Measurements from ENCODE around the gene FAM78A.

DNA sequence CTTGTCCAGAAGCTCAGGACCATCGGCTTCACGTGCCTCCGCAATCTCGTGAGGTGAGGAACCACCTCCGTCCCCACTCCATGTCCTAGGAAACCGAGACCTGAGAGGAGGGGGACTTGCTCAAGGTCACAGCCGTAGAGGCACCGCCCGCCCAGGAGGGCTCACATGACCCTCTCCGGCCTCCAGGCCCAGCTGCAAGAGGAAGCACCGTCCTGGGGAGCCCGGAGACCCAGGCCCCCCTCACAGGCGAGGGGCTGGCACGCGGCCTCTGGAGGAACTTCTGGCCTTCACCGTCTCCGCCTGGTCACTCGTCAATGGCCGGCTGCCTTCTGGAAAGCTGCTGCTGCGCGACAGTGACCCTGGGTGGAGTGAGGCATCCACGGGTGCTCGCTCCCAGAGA, 24.2 kb downstream of the FAM78A start:
- TF ChIP-seq EZH2 (optimal IDR thresholded peaks at IDR 0.05; ENCODE audit: low read depth, low read length), result no peak
- TF ChIP-seq, protein P1, sequence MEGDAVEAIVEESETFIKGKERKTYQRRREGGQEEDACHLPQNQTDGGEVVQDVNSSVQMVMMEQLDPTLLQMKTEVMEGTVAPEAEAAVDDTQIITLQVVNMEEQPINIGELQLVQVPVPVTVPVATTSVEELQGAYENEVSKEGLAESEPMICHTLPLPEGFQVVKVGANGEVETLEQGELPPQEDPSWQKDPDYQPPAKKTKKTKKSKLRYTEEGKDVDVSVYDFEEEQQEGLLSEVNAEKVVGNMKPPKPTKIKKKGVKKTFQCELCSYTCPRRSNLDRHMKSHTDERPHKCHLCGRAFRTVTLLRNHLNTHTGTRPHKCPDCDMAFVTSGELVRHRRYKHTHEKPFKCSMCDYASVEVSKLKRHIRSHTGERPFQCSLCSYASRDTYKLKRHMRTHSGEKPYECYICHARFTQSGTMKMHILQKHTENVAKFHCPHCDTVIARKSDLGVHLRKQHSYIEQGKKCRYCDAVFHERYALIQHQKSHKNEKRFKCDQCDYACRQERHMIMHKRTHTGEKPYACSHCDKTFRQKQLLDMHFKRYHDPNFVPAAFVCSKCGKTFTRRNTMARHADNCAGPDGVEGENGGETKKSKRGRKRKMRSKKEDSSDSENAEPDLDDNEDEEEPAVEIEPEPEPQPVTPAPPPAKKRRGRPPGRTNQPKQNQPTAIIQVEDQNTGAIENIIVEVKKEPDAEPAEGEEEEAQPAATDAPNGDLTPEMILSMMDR (IDR thresholded peaks at IDR 0.05; ENCODE audit: low read length), result no peak
